GM21529 (cell line): ENCODE data around the gene STOX2.
"Not testable (repeated sequence)": the region's sequence is repeated elsewhere in the genome, so short reads cannot be mapped to it uniquely, and the experiment has no call there.

ENCODE experiments used
- ATAC-seq: cut with Tn5 transposase; IDR thresholded peaks from one replicate; pipeline ENCODE4 v1.9.1; 2021; ENCODE audit not compliant: unreplicated experiment

Gene STOX2

DNA sequence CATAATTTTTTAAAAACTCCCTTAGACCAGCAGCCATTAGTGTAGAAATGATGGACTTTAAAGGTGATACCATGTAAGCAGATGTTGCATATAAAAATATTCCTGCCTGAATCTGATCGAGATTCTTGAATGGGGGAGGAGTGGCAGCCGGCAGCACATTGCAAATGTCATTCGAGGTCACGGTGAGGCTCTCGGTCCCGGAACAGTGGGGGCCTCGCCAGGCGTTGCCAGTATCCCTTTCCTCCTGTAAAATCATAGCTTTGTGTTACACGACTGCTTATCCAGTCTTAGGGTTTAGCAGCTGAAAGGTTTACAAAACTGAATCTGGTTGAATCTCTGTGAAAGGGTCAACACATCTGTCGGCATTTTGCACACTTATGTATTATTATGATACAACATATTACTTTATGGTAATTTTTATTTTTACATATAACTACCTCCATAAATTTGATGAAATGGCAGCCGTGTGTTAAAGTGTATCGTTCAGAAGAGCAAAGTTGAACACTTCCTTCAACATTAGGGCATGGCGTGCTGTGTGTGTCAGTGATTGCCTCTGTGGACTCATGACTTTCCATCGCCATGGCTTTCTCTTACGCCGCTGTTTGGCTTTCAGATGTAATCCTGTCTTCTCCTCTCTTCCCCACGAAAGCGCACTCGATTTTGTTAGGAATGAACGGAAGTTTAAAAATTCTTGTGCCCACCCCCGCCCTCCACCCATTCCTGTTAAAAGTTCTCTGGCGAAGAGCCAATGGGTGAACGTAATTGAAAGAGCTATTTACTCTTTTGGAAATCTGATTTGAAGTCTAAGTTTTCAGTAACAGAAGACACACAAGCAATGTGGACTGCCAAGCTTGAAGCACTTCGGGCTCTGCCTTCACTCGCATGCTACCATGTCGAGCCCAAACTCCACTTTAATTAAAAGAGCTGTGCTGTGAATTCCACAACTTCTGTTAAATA lies 114.8 kb downstream of the STOX2 start:
- no peak for ATAC-seq

GRCh38 chr4:184021389-184021788 lies 116.3 kb downstream of the STOX2 start:
- no peak for ATAC-seq

DNA sequence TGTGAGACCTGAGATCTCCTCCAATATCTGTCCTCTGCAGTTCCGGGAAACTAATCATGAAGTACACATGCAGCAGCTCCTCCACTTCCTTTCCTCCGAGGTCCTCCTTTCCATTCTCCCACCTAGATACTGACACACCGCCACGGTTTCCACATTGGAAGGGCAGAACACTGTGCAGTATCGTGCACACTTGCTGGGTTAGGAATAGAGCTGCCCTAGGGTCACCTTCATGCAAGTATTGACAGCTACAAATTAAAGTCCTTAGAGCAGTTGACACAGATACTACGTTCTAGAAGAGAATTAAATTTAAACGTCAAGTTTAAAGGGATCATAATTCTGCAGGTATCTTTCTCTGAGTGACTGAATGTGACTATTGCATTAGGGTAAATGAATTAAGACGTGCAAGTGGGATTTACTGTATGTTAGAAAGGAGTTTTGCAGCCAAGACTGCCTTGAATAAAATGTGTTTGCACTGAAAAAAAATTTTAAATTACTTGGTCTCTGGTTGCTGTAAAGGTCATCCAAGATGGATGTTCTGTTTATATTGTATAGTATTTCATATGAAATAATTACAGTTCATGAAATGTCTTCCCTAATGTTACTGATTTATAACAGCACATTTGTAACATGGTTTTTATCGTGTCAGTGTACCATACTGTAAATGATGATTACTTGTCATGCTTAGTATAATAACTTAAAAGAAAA lies 117.7 kb downstream of the STOX2 start:
- ATAC-seq, result no peak

DNA sequence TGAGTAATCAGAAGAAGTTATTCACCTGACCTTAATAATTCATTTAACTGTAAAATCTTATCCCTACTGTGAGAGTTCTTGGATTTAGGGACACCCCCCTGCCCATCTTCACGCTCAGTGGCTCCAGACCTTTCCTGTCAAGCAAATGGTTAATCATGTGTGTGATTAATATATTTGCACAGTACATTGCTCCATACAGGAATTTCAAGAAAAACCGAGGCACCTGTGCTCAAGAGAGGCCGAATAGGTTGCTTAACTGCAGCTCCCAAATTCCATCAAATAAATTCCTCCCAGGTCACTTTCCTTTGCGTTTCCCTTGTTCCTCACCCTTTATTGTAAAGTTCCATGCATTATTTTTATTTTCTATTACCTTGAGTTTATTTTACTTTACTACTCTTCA lies 119.5 kb downstream of the STOX2 start:
- no peak for ATAC-seq

- ATAC-seq, result no peak
These were observed 123.7 kb downstream of the STOX2 start for GRCh38 chr4:184028561-184029374.

DNA sequence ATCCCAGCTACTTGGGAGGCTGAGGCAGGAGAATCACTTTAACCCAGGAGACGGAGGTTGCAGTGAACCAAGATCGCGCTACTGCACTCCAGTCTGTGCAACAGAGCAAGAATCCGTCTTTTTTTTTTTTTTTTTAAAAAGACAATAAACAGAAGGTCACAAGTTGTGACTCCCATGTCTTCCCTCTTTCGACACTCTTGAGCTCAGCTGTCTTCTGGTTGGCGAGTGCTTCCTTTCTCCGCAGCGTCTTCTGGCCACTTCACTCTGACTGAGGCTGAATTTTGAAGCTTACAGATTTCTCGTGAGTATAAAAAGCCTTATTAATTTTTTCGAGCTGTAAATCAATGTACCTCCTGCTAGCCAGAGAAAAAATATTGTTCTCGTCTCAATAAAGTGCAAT lies 124.9 kb downstream of the STOX2 start:
- no peak for ATAC-seq

GRCh38 chr4:184030764-184031163 lies 125.7 kb downstream of the STOX2 start:
- no peak for ATAC-seq

DNA sequence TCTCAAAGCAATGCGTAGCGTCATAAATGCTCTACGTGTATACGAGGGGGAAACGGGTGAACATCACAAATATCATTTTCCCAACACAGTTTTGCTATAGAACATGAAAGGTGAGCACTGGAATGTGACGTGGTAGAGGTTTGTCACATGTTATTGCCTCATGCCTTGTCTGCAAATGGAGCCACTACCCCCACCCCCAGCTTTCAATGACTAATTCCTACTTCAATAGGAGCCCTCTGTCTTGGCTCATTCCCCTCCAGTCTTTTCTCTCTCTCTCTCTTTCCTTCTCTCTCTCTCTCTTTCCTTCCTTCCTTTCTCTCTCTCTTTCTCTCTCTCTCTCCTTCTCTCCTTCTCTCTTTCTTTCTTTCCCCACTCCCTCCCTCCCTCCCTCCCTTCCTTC lies 127.0 kb downstream of the STOX2 start:
- ATAC-seq, result no peak

GRCh38 chr4:184039963-184040383 lies 134.9 kb downstream of the STOX2 start:
- no peak for ATAC-seq

- no peak for ATAC-seq
These were observed 136.0 kb downstream of the STOX2 start for GRCh38 chr4:184041156-184041555.

GRCh38 chr4:184046148-184046547 lies 141.0 kb downstream of the STOX2 start:
- ATAC-seq, result no peak

DNA sequence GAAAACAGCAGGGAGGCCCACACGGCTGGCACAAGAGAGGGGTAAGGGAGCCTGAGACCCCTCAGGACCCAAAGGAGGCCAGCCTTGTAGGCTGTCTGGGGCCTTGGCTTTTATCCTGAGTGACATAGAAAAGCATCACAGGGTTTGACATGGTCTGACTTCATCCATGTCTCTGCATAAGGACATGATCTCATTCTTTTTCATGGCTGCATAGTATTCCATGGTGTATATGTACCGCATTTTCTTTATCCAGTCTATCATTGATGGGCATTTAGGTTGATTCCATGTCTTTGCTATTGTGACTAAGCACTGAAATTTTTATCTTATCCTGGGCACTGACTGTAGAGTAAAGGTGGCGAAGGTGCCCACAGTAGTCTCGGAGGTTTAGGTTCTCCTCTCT lies 146.2 kb downstream of the STOX2 start:
- ATAC-seq, result not testable (repeated sequence)

DNA sequence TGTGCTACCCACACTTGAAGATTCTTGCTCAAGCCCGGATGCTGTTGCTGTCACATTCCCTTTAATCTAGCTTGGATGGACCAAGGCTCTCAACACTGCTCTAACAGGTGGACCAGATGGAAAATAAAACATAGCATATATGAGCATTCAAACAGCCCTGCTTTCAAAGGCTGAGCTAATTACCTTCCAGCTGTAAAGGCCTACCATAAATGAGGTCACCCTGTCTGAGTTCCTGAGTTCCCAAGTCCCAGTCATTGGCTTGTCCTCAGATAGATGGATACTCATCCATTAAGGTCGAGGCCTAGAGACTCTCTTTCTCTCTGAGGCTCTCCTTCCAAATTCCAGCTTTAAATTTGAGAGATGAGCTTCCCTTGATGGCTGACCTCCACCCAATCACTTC lies 147.5 kb downstream of the STOX2 start:
- ATAC-seq, result no peak

DNA sequence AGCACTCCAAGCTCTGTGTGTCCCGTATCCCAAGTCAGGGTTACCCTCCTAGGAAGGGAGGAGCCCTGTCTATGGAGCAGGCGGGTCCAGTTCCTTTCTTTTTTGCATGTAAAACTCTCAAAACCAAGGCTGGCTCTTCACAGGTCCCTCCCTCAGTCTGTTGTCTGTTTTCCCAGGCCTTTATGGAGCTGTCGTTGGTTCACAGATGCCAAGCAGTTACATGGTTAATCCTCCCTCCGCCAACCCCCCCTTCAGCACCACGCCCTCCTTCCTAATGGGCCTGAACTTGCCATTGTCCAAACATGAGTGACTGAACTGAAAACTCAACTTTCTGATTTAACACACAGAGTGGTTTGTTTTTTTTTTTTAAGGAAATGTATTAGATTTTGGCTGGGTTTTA lies 148.3 kb downstream of the STOX2 start:
- ATAC-seq, result no peak

GRCh38 chr4:184056877-184057276 lies 151.8 kb downstream of the STOX2 start:
- no peak for ATAC-seq

DNA sequence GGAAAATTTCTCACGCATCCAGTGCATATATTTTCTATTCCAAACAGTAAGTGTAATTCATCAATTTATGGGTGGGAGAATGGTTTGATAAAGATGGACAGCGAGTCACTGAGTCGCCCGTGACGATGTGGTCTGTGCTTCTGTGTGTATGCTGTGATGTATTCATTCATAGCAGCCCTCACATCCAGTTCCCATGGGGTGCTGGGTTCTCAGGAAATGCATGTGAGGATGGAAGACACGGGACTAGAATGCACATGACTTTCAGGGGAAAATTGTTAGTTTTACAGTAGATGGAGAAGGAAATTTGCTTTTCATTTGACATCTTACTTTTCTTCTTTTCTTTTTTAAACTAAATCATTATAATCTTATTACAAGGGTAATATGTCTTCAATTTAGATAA lies 152.9 kb downstream of the STOX2 start:
- no peak for ATAC-seq

- ATAC-seq, result no peak
These were observed 154.0 kb downstream of the STOX2 start for GRCh38 chr4:184059099-184059498.

GRCh38 chr4:184061582-184061981 lies 156.5 kb downstream of the STOX2 start:
- no peak for ATAC-seq

DNA sequence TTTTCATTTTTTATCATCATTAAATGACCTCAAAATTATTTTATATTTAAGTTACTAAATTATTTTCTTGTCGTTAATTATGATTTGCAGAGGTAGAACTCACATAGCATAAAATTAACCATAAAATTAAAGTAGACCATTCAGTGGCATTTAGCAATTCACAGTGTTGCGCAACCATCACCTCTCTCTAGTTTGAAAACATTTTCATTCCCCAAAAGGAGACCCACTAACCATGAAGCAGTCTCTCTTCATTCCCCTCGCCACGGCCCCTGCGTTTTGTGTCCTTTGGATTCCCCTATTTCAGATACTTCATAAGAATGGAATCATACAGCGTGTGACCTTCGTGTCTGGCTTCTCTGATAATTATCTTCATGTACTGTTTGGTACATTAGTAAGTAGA lies 157.7 kb downstream of the STOX2 start:
- ATAC-seq, result no peak

DNA sequence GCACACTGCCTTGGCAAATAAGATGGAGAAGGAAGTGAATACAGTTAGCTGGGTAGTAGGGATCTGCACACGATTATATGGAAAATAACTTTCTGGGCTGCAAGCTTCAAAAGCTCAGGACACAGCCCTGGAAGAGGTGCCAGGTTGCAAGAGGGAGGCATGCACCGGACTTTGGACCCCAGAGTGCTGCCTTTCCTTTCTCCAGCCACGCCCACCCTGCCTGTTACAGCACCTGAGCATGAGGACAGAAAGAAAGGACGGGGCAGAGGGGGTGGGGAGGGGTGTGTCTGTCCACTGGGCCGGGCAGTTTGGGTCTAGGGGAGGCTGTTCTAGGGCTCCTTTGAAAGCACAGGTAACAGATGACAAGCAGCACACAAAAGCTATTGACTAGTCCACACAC lies 159.8 kb downstream of the STOX2 start:
- ATAC-seq, result no peak

- ATAC-seq, result no peak
These were observed 161.6 kb downstream of the STOX2 start for GRCh38 chr4:184066584-184067300.
